ENCODE measurements around the gene ZNF578. TPM values are rescaled to one million over a fixed set of nuclear protein-coding genes. Genes with fewer than 3 reads are reported as not detected.

Gene ZNF578
- total and polyA plus RNA-seq, 9 of the 15 experiments (the other 6 are each of a cell fraction or from before 2014, with no cell fraction given): 0.05 to 0.29 (median 0.15) TPM

- TF ChIP-seq ARID3B (CRISPR knock-in tag; IDR thresholded peaks at IDR 0.05; ENCODE audit: borderline replicate concordance) (no peak), STAT5B (CRISPR knock-in tag; IDR thresholded peaks at IDR 0.05) (no peak), ELK1 (CRISPR knock-in tag; IDR thresholded peaks at IDR 0.05) (no peak), ETS2 (tag; IDR thresholded peaks at IDR 0.05; ENCODE audit: borderline replicate concordance, poor library complexity, severe bottlenecking) (no peak), SP1 (CRISPR knock-in tag; IDR thresholded peaks at IDR 0.05) (no peak), CTCFL (IDR thresholded peaks at IDR 0.05; ENCODE audit: borderline replicate concordance, insufficient read depth, low read depth, low read length, poor library complexity, severe bottlenecking) (no peak), STAT5A (IDR thresholded peaks at IDR 0.05; ENCODE audit: borderline replicate concordance, low read length) (no peak), KLF13 (tag; IDR thresholded peaks at IDR 0.05; ENCODE audit: borderline replicate concordance, low read depth) (no peak), ZNF121 (CRISPR knock-in tag; conservative IDR thresholded peaks at IDR 0.05) (no peak), KAT7 (CRISPR knock-in tag; IDR thresholded peaks at IDR 0.05; ENCODE audit: borderline replicate concordance) (no peak), MYBL2 (IDR thresholded peaks at IDR 0.05; ENCODE audit: low read depth) (no peak), MYBL2 (CRISPR knock-in tag; IDR thresholded peaks at IDR 0.05; ENCODE audit: borderline replicate concordance) (no peak), NFATC3 (IDR thresholded peaks at IDR 0.05) (no peak)
These were observed 37.6 kb upstream of the ZNF578 start (continued) for GRCh38 chr19:52415711-52416110.
